Erythroblast (primary cell): ENCODE measurements around the gene PPIL6.

Source experiments
- GATA1 ChIP-seq: IDR thresholded peaks from 2 replicates; pipeline ENCODE4 v1.6.1; 2011; ENCODE audit warnings: low read depth, mild to moderate bottlenecking, control low read depth, low read length, moderate library complexity
- POLR2A ChIP-seq: IDR thresholded peaks from 2 replicates; pipeline ENCODE4 v1.6.1; 2011; ENCODE audit warnings: mild to moderate bottlenecking, low read length

DNA sequence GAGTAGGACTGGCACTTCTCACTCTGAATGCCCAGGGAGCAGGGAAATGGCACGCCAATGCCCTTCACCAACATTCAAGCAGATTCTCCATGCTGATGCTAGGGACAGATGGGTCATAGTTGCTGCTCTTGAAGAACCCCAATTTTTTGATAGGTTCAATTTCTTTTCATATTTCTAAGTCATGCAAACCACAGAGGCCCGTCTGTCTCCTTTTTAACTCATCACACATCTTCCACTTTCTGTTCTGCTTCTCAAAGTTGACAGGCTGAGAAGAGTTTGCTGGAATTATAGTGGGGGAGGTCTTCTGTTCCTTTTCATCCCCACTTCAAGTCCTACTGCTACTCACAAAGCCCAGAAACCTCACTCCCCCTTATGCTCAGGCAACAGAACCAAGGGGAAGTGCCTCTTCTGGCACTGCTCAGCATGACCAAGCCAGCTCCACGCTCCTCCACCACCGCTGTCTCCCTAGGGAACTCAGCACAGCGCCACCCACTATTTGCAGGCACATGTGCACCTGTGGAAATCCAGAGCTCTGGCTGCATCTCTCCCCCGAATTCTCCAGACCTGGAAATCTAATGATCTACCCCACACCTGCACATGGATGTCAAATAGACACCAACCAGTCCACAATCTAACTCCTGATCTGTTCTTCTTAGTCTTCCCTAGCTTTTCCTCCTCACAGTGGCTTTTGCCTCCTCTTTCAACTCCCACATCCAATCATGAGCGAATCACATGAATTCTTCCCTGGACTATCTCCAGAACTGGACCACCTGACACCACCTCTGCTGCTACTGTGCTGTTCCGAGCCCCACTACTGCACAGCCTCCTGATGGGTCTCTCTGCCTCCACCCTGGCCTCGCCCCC is 31.9 kb upstream of the PPIL6 start:
- TF ChIP-seq POLR2A (no peak), GATA1 (no peak)
